NCI-H1694 (cell line): ENCODE data around the gene ZSCAN26.

ENCODE experiments used
- DNase-seq: peaks from one replicate; lab custom pipeline; 2025; lab: John Stamatoyannopoulos, UW

The ZSCAN26 gene

DNA sequence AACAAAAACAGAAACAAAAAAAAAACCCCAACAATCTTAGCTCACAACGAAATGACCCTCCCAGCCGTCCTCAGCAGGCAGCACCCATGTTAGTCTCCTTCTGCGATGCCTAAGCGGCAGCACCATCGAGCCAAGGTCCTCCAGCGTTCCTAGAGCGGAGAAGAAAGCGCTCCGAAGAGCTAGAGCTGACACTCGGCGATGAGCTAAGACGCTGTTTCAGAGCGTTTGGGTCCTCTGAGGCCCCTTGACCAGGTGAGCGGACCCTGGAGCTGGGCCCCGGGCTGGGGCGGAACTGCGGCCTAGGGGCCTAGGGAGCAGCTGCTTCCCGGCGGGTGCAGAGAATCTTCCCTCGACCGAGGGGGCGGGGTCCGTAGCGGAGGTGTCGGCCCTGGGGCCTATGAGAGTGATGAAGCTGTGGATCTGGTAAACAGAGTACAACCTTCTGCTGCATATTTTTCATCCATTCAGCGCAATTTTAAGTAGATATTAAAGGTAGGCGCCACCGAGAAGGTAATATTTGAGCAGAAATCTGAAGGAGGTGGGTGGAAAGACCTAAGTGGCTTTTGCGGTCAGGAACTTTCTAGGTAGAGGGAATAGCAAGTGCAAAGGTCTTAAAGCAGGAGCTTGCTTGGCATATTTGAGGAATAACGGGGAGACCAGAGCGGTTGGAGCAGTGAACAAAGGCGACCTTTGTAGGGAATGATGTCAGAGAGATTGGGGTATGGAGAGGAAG, at the start of gene ZSCAN26:
Gene ZSCAN26 (plus strand): TSS at position 182 of the 733 bp plus-strand sequence. CDS start 4,777 bp downstream, outside the sequence.
- peak; percentile 80 for DNase-seq

DNA sequence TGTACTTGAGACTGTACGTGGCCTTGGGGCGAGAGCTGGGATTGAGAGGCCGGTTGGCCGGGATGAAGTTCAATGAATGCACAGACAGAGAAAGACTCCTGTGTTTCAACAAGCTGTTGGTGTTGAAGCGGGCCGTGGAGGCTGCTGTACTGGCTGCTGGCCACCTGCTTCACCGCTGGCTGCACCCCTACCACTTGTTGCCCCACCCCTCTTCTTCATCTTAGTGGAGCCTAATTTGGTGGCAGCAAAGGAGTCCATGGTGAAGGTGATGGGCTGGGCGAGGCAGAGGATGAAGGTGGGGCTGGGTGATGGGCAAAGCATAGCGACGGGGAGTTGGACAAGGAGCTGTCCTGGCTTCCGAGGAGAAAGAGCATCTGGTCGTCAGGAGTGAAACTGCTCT, 49.1 kb upstream of the ZSCAN26 start:
- no peak for DNase-seq

DNA sequence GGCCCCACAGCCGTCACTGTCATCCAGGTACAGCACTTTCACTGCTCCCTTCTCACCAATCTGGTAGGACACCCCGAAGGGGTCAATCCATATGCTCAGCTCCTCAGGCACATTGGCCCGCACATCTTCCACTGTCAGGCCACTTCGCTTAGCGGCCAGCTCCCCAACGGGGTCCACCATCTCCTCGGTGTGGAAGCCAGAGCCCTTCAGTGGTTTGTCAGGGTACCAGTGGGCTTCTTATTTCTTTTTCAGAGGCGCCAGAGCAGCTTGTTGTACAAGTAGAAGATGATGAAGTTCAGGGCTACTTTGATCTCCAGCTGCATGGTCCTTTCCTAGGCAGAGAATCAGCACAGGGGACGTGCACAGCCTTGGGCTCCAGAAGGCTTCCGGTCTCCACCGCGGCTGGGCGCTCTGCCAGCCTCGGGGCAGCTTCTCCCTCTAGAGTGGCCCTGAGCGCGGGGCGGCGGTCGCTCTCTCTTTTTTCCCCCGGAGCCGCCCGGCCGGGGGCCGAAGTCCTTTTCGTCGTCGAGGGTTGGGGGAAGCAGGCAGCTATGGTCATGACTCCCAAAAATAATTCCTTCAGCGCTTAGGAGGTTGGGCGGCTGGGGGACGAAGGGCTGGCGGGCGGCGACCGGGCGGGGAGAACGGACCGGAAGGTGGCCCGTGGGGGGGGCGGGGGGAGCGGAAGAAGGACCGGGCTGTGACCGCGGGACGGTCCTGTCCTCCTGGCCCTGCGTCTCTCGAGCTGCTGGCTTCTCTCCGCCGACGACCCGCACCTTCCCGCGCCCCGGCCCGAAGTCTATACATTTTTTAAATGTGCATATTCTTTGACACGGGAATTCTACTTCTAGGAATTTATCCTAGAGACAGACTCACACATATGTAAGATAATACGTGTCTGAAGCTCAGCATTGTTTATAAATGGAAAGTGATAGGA, 48.4 kb upstream of the ZSCAN26 start:
- no peak for DNase-seq

DNA sequence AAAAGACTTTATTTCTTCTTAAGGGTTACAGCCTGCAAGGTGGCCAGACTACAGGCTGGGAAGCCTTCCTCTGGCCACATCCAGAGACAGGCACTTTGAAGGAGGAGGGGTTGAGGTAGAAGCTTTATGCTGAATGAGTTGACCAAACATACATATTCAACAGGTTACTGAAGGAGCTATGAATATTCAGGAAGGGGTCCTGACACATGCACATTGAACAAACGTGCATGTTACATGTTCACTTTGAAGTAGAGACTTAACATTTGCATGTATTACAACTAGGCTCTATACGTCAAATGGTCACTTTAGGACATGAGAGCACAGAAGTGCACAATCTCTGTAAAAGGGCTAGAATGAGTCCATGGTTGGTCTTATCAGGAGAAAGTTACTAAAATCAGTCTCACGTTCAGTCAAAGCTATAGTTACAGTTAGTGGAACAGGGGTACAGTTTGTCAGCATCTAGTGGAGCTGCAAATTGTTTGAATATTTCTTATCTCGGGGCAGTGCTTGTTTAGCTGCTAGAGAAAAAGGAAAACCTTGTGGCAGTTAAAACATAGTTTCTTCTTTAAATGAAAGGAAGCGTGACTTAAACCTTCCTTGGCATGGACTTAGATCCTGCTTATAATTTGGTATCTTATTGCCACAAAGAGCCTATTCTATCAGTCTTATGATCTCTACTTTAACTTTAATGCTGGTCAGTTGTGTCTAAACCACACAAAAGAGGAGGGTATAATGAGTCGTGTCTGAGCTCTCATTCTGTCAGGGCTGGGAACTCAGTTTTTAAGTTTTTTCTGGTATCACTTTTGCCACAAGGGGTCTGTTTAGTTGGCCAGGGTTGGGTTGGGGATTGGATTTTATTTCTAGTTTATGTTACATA, 46.4 kb upstream of the ZSCAN26 start:
- no peak for DNase-seq

DNA sequence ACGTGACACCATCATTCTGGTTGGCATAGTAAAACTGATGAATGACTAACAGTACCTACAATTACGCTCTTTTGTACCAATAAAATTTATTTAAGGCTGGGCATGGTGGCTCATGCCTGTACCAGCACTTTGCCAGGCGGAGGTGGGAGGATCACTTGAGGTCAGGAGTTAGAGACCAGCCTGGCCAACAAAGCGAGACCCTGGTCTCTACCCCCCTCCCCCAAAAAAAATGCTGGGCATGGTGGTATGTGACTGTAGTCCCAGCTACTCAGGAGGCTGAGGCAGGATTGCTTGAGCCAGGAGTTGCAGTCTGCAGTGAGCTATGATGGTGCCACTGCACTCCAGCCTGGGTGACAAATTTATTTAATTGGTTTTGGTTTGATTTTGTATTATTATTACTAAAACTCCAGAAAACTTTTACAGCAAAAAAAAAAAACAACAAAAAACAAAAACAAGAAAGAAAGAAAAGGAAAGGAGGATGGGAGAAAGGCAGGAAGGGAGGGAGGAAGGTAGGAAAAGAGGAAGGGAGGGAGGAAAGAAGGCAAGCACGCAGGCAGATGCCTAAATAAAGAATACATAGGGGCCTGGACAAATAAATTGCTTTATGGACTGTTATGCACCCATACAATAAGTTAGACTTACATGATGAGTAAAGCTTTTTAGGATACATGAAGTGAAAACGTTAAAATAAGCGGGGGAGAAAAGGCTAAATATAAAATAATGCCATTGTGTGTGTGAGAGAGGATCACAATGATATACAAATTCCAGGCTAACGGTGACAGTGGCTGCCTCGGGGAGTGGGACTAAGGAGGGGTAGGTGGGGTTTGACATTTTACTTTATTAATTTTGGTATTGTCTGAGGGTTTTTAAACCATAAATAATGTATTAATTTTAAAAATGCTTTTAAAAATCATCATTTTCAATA, 42.5 kb upstream of the ZSCAN26 start:
- DNase-seq: no peak

DNA sequence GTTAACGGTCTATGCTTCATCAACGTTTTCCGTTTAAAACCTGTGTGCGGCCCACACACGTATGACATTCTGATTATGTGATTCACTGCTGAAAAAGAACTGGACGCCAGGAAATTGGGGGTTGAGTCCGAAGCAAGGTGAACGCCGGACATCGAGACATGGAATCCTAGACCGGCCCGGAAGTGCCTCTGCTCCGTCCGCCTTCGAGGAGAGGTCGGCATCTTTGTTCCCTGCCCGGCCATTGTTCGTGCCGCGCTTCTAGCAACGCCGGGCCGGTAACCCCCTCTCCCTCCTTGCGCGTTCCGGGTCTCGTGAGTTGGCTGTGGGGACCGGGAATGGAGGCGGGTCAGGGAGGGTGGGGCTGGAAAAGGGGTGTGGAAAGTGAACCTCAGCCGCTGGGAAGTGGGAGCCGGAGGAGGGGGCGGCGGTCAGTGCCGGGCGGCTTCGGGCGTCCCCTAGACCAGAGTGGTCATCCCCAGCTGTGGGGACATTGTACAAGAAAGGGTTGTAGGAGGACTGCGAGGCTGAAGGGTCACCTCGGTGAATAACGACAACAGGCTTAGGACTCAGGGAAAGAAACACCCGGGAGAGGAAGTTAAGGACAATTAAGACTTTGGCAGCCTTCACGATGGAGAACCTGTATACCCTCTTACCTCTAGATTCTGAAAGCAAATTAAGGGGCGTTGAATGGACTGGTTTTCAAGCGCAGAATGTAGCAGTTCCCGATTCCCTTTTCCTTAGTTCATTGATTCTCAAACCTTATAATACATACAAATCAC, 41.7 kb upstream of the ZSCAN26 start, which contains the start of gene ZSCAN9:
Gene ZSCAN9 (plus strand): TSS at position 220 of the 779 bp plus-strand sequence. CDS start 1,810 bp downstream, outside the sequence.
- peak; percentile 60 for DNase-seq

DNA sequence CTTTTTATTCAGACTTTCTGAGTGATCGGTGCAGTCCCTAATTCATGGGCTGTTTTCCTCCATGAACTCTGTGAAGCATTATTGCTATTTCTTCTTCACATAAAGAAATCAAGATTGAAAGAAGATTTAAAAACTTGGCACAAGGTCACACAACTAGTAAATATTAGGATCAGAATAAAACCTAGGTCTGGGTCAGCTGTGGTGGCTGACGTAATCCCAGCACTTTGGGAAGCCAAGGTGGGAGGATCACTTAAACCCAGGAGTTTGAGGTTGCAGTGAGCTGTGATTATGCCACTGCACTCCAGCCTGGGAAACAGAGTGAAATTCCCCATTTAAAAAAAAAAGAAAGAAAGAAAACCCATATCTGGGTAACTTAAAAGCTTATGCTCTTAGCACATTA, 40.5 kb upstream of the ZSCAN26 start:
- DNase-seq: no peak

DNA sequence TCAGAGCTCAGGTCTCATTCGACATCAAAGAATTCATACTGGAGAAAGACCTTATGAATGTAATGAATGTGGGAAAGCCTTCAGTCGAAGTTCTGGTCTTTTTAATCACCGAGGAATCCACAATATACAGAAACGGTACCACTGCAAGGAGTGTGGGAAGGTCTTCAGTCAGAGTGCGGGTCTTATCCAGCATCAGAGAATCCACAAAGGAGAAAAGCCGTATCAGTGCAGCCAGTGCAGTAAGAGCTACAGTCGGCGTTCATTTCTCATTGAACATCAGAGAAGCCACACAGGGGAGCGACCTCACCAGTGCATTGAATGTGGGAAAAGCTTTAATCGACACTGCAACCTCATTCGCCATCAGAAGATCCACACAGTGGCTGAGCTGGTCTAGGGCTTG, 34.2 kb upstream of the ZSCAN26 start:
- DNase-seq: no peak

DNA sequence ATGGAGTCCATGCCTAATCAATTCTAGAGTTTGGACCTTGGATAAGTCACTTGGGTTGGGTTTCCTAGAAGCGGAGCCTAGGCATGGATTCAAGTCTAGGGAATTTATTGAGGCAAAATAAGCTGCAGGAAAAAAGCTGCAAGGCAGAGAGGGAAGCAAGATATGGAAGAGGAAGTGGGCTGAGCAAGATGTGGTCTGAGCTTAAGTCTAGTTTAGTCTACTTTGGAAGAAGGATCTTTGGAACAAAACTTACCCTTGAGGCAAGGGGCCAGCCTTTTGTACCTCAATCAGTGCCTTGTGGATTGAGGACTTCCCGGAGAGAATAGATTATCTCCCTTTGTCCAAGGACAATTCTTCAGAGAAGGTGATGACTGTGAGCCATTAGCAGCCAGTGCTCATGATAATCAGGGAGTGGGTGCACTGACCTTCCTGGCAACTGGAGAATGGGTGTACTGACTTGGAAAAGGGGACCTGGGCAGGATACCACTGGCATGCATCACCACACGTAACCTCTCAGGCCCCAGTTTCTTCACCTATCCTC, 31.0 kb upstream of the ZSCAN26 start:
- no peak for DNase-seq

DNA sequence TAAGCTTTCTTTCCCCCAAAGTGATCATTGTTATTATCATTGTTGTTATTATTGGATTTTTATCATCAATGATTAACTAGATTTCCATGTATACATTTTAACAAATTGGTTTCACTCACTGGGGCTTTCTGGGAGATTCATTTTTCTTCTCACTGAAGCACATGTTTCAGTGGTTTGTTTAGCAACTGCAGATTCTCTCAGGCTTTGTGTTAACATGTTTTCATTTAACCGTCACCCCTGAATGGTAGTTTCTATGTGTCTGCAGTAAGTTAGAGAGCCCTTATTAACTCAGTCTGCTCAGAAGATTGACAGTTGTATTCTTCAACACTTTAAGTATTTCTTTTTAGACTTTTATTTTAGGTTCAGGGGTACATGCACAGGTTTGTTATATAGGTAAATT, 27.3 kb upstream of the ZSCAN26 start:
- DNase-seq: no peak

DNA sequence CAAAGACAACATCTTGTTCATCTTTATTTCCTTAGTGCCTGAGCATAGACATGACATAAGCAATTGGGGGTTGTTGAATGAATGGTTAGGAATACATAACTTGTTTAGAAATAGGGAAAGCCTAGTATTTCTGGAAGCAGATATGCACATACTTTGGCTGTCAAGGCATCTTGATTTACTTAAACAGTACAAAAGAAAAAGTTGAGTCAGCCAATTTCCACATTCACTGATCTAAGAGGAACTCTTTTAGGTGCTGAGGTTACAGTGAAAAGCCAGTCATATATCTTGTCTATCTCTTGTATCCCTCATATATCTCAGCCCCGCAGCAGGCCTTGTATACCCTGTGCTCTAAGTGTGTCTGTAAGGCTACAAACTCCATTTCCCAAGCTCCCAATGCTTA, 26.5 kb upstream of the ZSCAN26 start:
- DNase-seq: no peak

DNA sequence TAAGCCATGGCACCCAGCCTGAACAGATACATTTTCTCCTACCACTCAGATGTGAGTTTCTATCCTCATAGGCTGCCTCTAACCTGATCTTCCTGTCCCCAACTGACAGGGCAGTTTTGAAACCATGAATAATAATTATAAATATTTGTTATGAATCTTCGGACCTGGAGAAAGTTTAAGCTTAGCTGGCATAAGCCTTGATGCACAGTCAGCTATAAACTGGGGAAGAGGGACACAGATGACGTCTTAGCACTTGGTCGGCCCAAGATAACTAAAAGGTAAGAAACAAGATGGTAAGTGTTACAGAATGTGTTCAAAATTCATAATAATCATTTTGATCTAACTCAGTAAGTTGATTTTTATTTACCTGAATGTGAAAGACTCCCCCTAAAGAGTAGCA, 23.0 kb upstream of the ZSCAN26 start:
- no peak for DNase-seq

DNA sequence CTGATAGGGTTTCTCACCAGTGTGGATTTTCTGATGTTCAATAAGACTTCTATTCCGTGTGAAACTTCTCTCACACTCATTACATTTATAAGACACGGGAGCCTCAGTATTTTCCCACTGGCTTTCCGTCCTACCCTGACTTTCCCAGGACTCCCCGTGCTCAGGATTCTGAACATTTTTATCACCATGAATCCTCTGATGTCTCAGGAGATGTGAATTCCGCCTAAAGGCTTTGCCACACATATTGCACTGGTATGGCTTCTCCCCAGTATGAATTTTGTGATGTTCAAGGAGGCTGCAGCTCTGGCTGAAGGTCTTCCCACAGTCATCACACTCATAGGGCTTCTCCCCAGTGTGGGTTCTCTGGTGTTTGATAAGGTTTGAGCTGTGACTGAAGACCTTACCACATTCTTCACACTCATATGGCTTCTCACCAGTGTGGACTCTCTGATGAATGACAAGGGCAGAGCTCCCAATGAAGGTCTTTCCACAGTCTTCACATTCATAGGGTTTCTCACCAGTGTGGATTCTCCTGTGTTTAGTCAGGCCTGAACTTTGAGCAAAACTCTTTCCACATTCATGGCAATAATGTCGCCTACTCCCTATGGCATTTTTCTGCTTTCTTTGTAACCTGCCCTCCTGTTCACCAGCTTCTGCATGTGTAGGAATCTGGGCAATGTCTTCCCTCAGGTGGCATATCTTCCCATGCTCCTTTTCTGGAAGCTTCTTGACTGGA, 21.6 kb upstream of the ZSCAN26 start:
- no peak for DNase-seq

DNA sequence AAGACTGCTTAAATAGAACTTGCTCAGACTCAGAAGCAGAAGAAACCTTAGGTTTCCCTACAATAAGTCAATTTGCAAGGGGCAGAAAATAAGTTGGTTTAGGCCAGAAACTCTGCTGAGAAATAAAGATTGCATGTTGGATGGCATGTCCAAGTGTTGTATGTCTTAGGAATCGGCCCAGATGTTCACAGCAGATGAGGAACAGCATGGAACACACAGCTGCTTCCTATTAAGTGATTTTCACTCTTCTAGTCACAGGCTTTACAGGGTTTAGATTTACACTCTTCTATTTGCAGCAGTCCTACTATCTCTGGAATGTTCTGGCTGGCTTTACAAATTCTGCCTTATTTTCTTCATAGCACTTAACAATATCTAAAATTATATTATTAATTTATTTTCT, 18.0 kb upstream of the ZSCAN26 start:
- no peak for DNase-seq

DNA sequence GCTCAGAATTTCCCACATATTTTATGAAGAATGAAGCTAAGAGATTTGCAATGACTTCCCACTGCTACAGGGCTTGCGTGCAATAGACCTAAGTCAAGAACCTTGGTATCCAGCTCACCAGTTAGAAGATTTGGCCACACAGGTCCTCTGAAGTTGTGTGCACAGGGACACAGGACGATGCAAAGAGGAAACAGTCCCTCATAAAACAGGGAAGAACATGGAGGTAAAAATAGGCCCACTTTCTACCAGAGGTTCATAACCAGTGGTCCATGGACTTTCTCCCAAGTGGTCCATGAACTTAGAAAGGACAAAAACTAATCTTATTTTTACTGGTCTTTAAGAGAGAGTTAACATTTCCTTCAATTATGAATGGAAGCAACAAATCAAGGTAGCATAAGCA, 16.2 kb upstream of the ZSCAN26 start:
- DNase-seq: no peak

DNA sequence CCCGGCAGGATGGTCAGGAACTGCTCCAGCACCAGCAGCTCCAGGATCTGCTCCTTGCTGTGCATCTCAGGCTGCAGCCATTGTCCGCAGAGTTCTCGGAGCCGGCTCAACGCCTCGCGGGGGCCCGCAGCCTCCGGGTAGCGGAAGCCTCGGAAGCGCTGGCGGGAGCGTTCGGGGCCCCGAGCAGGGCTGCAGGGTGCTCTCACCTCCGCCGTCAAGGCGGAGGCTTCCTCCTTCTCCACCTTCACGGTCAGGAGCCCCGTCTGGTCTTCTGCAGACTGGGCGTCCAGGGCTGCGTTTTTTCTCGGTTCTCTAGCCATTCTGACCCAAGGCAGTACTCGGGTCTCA, 15.3 kb upstream of the ZSCAN26 start:
- no peak for DNase-seq

DNA sequence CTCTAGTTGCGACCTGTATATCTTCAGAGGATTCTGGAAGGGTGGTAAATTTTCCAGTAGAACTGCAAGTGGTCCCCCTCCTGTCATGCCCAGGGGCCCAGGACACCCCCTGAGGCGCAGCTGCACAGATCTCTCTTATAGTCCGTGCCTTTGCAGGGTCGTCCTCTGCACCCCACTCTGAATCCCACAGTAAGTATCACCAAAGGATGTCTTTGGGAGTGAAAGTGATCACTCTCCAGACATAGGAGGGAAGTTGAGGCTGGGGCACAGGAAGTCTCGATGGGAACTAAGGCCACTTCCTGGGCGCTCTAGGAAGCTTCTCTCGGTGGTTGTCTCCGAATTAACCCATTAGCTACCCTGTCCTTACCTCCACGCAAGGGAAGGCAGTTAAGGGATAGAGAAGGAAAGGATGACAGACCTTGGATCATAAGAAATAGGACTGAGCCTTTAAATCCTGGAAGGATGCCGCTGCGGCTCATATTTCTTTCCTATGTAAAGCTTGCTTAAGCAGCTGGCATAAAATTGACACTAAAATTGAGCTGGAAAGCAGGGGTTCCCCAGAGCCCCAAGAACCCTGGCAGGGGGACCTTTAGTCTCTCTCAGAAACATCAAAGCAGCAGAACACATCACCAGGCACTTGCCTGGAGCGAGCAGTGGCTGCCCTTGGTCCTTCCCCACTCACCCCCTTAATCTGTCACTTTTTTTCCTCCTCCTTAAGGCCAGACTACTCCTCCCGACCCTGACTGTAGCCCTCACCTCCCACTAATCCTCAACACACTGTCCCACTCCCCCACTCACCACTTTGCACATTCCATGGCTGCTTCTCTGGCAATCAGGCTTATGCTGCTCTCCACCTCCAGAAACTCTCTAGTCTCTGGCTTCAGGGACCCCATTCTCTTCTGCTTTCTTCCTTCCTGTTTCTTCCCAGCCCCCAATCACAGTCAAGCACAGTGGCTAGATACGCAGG, 14.7 kb upstream of the ZSCAN26 start, which contains the start of gene ZKSCAN4:
Gene ZKSCAN4 (minus strand): TSS at position 261 of the 967 bp plus-strand sequence. CDS start 289 bp downstream, outside the sequence.
- peak; percentile 92 for DNase-seq

DNA sequence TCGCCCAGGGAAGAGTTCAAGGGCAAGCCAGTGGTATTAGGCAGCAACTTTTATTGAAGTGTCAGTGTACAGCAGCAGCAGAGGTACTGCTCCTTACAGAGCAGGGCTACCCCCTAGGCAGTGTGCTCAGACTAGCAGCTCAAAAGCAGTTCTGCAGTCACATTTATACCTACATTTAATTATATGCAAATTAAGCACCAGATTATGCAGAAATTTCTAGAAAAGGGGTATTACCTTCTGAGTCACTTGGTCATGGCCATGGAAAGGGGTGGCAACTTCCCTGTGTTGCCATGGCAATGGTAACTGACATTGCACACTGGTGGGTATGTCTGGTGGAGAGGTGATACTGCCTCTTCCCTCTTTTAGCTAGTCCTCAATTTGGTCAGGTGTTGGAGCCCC, 12.8 kb upstream of the ZSCAN26 start:
- DNase-seq: no peak
